ENCODE measurements around the gene EFCAB7.

EFCAB7 gene

GRCh38 chr1:63522891-63523728 lies at the start of gene EFCAB7, which contains the start of gene ITGB3BP:
TSS of gene EFCAB7 (plus strand) at chr1:63523525. CDS start at chr1:63525573, 2,048 bp downstream.
TSS of gene ITGB3BP (minus strand) at chr1:63523225. CDS start at chr1:63523133, 92 bp downstream.
- peak; percentile 31 to 72 (median 50) for DNase-seq (ENCODE audit: low read depth in 3 of 3, low spot score in 1 of 3)

GRCh38 chr1:63475761-63476160 lies 47.6 kb upstream of the EFCAB7 start:
- DNase-seq (ENCODE audit: low read depth in 3 of 3, low spot score in 1 of 3), result no peak

- DNase-seq (ENCODE audit: low read depth in 3 of 3, low spot score in 1 of 3), result no peak
Measured at GRCh38 chr1:63480057-63480456, 43.3 kb upstream of the EFCAB7 start.

- no peak for DNase-seq (ENCODE audit: low read depth in 3 of 3, low spot score in 1 of 3)
Measured at GRCh38 chr1:63486629-63487028, 36.7 kb upstream of the EFCAB7 start.

- no peak for DNase-seq (ENCODE audit: low read depth in 3 of 3, low spot score in 1 of 3)
Measured at GRCh38 chr1:63487336-63488065, 35.8 kb upstream of the EFCAB7 start.

GRCh38 chr1:63497577-63497976 lies 25.7 kb upstream of the EFCAB7 start:
- DNase-seq (ENCODE audit: low read depth in 3 of 3, low spot score in 1 of 3), result no peak

- DNase-seq (ENCODE audit: low read depth in 3 of 3, low spot score in 1 of 3), result no peak
Measured at GRCh38 chr1:63498106-63498505, 25.2 kb upstream of the EFCAB7 start.

- no peak for DNase-seq (ENCODE audit: low read depth in 3 of 3, low spot score in 1 of 3)
Measured at GRCh38 chr1:63501256-63501655, 22.1 kb upstream of the EFCAB7 start.

- no peak for DNase-seq (ENCODE audit: low read depth in 3 of 3, low spot score in 1 of 3)
Measured at GRCh38 chr1:63506782-63507181, 16.5 kb upstream of the EFCAB7 start.

GRCh38 chr1:63509718-63510117 lies 13.6 kb upstream of the EFCAB7 start:
- DNase-seq (ENCODE audit: low read depth in 3 of 3, low spot score in 1 of 3), result no peak

- DNase-seq (ENCODE audit: low read depth in 3 of 3, low spot score in 1 of 3), result no peak
Measured at GRCh38 chr1:63512584-63512983, 10.7 kb upstream of the EFCAB7 start.

GRCh38 chr1:63516629-63517028 lies 6.7 kb upstream of the EFCAB7 start:
- DNase-seq (ENCODE audit: low read depth in 3 of 3, low spot score in 1 of 3), result no peak

- DNase-seq (ENCODE audit: low read depth in 3 of 3, low spot score in 1 of 3), result no peak
Measured at GRCh38 chr1:63523738-63524137, 413 bp downstream of the EFCAB7 start.

GRCh38 chr1:63524201-63524600 lies 876 bp downstream of the EFCAB7 start:
- no peak for DNase-seq (ENCODE audit: low read depth in 3 of 3, low spot score in 1 of 3)

- DNase-seq (ENCODE audit: low read depth in 3 of 3, low spot score in 1 of 3), result no peak
Measured at GRCh38 chr1:63532727-63533126, 9.4 kb downstream of the EFCAB7 start.

- DNase-seq (ENCODE audit: low read depth in 3 of 3, low spot score in 1 of 3), result no peak
Measured at GRCh38 chr1:63533931-63534330, 10.6 kb downstream of the EFCAB7 start.

GRCh38 chr1:63534406-63534805 lies 11.1 kb downstream of the EFCAB7 start:
- no peak for DNase-seq (ENCODE audit: low read depth in 3 of 3, low spot score in 1 of 3)

GRCh38 chr1:63537006-63537405 lies 13.7 kb downstream of the EFCAB7 start:
- no peak for DNase-seq (ENCODE audit: low read depth in 3 of 3, low spot score in 1 of 3)

- DNase-seq (ENCODE audit: low read depth in 3 of 3, low spot score in 1 of 3), result no peak
Measured at GRCh38 chr1:63537940-63538339, 14.6 kb downstream of the EFCAB7 start.

GRCh38 chr1:63545780-63546179 lies 22.5 kb downstream of the EFCAB7 start:
- no peak for DNase-seq (ENCODE audit: low read depth in 3 of 3, low spot score in 1 of 3)

- no peak for DNase-seq (ENCODE audit: low read depth in 3 of 3, low spot score in 1 of 3)
Measured at GRCh38 chr1:63547621-63548294, 24.4 kb downstream of the EFCAB7 start.

GRCh38 chr1:63548303-63548702 lies 25.0 kb downstream of the EFCAB7 start:
- no peak for DNase-seq (ENCODE audit: low read depth in 3 of 3, low spot score in 1 of 3)
